ENCODE results near the gene OPHN1. TPM values are rescaled to one million over a fixed set of nuclear protein-coding genes. Genes with fewer than 3 reads are reported as not detected.

Gene OPHN1
- total RNA-seq, 4 donors from 2014 or later: 7.0 to 11.5 (median 10.5) TPM

DNA sequence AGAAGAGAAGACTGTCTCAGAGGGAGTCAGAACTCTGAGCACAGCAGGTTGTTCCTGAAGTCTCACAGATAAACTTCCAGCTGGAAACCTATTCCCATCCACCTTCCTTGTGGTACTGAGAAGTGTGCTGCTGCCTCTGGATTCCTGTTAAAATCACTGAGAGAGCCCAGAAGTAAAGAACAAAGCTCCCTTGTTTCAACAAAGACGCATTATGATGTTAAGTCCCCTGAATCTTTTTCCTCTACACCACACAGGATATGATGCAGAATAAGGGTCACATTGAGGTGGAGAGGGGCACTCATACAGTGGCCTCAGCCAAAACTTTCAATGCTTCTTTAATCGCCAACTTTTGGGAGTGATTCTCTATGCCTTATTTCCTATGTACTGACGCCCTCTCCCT, 321.0 kb downstream of the OPHN1 start:
- DNase-seq: no peak
- TF ChIP-seq POLR2A (IDR thresholded peaks at IDR 0.05): no peak
- TF ChIP-seq, protein P1, sequence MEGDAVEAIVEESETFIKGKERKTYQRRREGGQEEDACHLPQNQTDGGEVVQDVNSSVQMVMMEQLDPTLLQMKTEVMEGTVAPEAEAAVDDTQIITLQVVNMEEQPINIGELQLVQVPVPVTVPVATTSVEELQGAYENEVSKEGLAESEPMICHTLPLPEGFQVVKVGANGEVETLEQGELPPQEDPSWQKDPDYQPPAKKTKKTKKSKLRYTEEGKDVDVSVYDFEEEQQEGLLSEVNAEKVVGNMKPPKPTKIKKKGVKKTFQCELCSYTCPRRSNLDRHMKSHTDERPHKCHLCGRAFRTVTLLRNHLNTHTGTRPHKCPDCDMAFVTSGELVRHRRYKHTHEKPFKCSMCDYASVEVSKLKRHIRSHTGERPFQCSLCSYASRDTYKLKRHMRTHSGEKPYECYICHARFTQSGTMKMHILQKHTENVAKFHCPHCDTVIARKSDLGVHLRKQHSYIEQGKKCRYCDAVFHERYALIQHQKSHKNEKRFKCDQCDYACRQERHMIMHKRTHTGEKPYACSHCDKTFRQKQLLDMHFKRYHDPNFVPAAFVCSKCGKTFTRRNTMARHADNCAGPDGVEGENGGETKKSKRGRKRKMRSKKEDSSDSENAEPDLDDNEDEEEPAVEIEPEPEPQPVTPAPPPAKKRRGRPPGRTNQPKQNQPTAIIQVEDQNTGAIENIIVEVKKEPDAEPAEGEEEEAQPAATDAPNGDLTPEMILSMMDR (IDR thresholded peaks at IDR 0.05): no peak
- Histone ChIP-seq H3K27me3 (no peaks in the 10 kb centered on the region), H3K27ac (no peak overlapping the region), H3K4me3 (replicated peaks in 1 of 3) (no peak overlapping the region), H3K36me3 (no peaks in the 10 kb centered on the region), H3K4me1 (no peaks in the 10 kb centered on the region), H3K9me3 (no peaks in the 10 kb centered on the region)
- 70 to 75% methylated on average over 3 of the region's 3 CpGs for WGBS, 2 donors
- intact Hi-C loops (cut with DNase I): no loop called here

DNA sequence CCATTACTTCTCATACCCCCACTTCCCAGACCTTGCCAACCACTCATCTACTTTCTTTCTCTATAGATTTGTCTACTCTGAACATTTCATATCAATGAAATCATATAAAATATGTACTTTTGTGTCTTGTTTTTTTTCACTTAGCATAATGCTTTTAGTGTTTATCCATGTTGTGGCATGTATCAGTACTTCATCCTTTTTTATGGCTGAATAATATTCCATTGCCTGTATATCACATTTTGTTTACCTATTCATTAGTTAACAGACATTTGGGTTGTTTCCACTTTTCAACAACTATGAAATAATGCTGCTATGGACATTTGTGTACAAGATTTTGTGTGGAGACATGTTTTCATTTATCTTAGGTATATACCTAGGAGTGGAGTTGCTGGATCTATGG, 324.1 kb downstream of the OPHN1 start:
- Histone ChIP-seq H3K27ac (no peak overlapping the region), H3K36me3 (no peaks in the 10 kb centered on the region), H3K4me3 (replicated peaks in 1 of 3) (no peak overlapping the region), H3K4me1 (no peaks in the 10 kb centered on the region), H3K9me3 (no peaks in the 10 kb centered on the region), H3K27me3 (no peaks in the 10 kb centered on the region)
- DNase-seq: no peak
- TF ChIP-seq, protein P1 (IDR thresholded peaks at IDR 0.05): no peak
- no peak for TF ChIP-seq POLR2A (IDR thresholded peaks at IDR 0.05)
- intact Hi-C loops (cut with DNase I): no loop called here

DNA sequence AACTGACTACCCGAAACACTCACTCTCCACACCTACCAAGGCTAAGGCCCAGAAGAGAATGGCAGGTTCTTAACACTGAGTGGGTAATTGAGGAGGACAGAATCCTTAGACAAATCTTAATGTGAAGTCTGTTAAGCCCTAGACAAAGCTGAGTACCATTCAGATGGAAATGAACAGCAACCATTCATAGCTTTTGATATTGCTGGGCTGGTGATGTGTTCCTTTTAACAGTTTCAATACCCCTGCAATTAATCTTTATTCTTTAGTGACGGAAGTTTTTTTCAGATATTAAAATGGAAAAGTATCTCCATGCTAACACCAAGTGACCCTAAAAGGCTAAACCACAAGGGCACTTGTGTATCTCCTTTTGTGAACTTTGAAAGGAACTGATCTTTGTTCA, 334.9 kb downstream of the OPHN1 start:
- DNase-seq: no peak
- intact Hi-C loops (cut with DNase I): no loop called here
- Histone ChIP-seq H3K4me1 (no peaks in the 10 kb centered on the region), H3K27ac (no peak overlapping the region), H3K27me3 (no peaks in the 10 kb centered on the region), H3K9me3 (no peaks in the 10 kb centered on the region), H3K4me3 (replicated peaks in 1 of 3) (no peak overlapping the region), H3K36me3 (no peaks in the 10 kb centered on the region)
- TF ChIP-seq, protein P1 (IDR thresholded peaks at IDR 0.05): no peak
- no peak for TF ChIP-seq POLR2A (IDR thresholded peaks at IDR 0.05)
- WGBS, 2 donors: 95 to 98% methylated on average over 2 of the region's 2 CpGs

DNA sequence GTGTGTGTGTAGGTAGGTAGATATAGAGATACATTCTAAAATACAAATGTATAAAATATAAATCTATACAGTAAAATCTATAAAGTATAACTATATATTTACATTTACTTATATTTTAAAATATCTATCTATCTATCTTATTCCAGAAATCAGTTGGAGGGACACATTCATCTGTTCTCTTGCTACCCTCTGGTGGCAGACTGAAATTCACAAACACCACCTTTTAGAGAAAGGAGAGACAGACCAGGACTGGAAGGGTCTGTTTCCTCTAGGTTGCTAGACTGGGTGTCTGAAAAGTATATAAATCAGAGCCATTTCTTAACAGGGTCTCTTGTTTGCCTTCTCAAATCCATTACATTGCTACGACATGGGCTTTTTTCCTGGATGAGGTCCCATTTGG, 343.0 kb downstream of the OPHN1 start:
- TF ChIP-seq, protein P1 (IDR thresholded peaks at IDR 0.05): peak in 3 of 6 experiments; percentile 38 to 49 (median 39)
- no peak for TF ChIP-seq POLR2A (IDR thresholded peaks at IDR 0.05)
- no peak for DNase-seq
- Histone ChIP-seq H3K9me3 (no peaks in the 10 kb centered on the region), H3K4me1 (peaks cover 0 to 9% of the 10 kb centered on the region in 2 donors), H3K36me3 (no peaks in the 10 kb centered on the region), H3K27ac (no peak overlapping the region), H3K27me3 (no peaks in the 10 kb centered on the region), H3K4me3 (replicated peaks in 1 of 3) (no peak overlapping the region)
- intact Hi-C loops (cut with DNase I): no loop called here
- WGBS, 2 donors: 91 to 92% methylated on average over 1 of the region's 1 CpG

DNA sequence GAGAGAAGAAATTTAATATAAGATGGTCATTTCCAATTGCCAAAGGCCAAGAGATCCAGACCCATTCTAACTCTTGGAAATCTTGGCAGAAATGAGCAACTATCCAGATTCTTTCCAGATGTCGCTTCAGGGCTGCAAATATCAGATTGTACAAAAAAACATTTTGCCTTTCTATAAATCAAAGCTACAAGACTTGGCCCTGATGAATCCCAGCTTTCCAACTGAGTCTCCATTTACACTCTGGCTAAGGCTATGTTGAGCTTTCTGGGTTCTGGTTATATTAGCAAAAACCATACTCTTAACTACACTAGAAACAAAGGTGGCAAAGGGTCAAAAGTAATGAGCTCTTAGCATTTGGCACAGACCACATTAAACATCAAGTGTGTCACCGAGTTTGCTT, 345.8 kb downstream of the OPHN1 start:
- Histone ChIP-seq H3K9me3 (no peaks in the 10 kb centered on the region), H3K4me3 (replicated peaks in 1 of 3) (no peak overlapping the region), H3K36me3 (no peaks in the 10 kb centered on the region), H3K27ac (peak overlapping the region in 2 of 3 donors; percentile 11 to 18), H3K4me1 (peaks cover 4 to 15% of the 10 kb centered on the region in 2 donors), H3K27me3 (no peaks in the 10 kb centered on the region)
- 46 to 51% methylated on average over 2 of the region's 2 CpGs for WGBS, 2 donors
- no peak for TF ChIP-seq POLR2A (IDR thresholded peaks at IDR 0.05)
- TF ChIP-seq, protein P1 (IDR thresholded peaks at IDR 0.05): no peak
- intact Hi-C loops (cut with DNase I): no loop called here
- no peak for DNase-seq
